HFFc6 (cell line): ENCODE results near the gene CAMKK1. TPM values are rescaled to one million over a fixed set of nuclear protein-coding genes. Genes with fewer than 3 reads are reported as not detected.
"Not testable (repeated sequence)": the region's sequence is repeated elsewhere in the genome, so short reads cannot be mapped to it uniquely, and the experiment has no call there.

ENCODE experiments used
- DNase-seq: peaks from one replicate; pipeline ENCODE4 v3.0.0-alpha.2; 2018
- H3K27ac Mint-ChIP-seq: 2 replicates; pipeline ENCODE4 v1.8.0; 2020; ENCODE audit warnings: mild to moderate bottlenecking, mixed read lengths
- H3K27me3 Mint-ChIP-seq: 2 replicates; pipeline ENCODE4 v1.8.0; 2021; ENCODE audit warnings: mild to moderate bottlenecking, moderate library complexity, mixed read lengths; ENCODE audit not compliant: insufficient read depth
- H3K36me3 Mint-ChIP-seq: 2 replicates; pipeline ENCODE4 v1.8.0; 2021; ENCODE audit warnings: low read depth, mixed read lengths
- H3K4me1 Mint-ChIP-seq: 2 replicates; pipeline ENCODE4 v1.8.0; 2020; ENCODE audit warnings: low read depth, mixed read lengths
- H3K4me3 Mint-ChIP-seq: 2 replicates; pipeline ENCODE4 v1.8.0; 2020; ENCODE audit warnings: mild to moderate bottlenecking, moderate library complexity, mixed read lengths
- H3K9me3 Mint-ChIP-seq: 2 replicates; pipeline ENCODE4 v1.8.0; 2020; ENCODE audit warnings: mild to moderate bottlenecking, mixed read lengths
- CTCF ChIP-seq: fragments of 200-600 bp; sonication (generic); IDR thresholded peaks from 2 replicates; pipeline ENCODE4 v1.5.0; 2021; ENCODE audit warnings: antibody characterized with exemption, mild to moderate bottlenecking
- total RNA-seq, 6 experiments: library from RNA; stranded (reverse); fragmentation: NEBNext Ultra II Directional; extraction: Animal tissue kit (Norgen Biotek cat#: 25700); gene quantifications; 2 replicates in 1 of 6; 3 replicates in 5 of 6; pipeline ENCODE4 v1.2.3, GENCODE V29; 2021

The CAMKK1 gene
- total RNA-seq, 6 experiments from 2014 or later: 5.4 to 6.9 (median 6.0) TPM

DNA sequence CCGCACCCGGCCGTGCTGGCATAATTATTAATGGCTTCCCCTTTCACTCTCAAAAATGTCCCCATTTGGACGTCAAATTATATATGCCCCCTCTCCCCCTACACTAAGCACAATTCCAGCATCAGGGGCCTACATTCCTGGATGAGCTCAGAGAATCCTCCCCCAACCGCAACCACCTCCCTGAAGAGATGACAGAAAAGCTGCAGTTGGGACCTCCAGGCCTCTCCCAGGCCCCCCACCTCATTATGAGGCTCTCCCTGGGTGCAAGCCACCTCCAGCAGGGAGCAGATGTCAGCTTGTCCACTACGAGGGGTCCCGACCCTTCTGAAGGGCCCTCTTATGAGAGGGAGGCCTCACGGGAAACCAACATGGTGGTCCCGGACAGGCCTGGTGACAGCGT, 28.3 kb downstream of the CAMKK1 start:
- Mint-ChIP-seq H3K27me3 (peaks cover 3% of the 10 kb centered on the region), H3K27ac (no peak overlapping the region), H3K4me1 (peaks cover 11% of the 10 kb centered on the region), H3K4me3 (no peak overlapping the region), H3K9me3 (no peaks in the 10 kb centered on the region), H3K36me3 (peaks cover 5% of the 10 kb centered on the region; the same call in 1 of the 2 replicates)
- DNase-seq: no peak
- TF ChIP-seq CTCF: no peak

DNA sequence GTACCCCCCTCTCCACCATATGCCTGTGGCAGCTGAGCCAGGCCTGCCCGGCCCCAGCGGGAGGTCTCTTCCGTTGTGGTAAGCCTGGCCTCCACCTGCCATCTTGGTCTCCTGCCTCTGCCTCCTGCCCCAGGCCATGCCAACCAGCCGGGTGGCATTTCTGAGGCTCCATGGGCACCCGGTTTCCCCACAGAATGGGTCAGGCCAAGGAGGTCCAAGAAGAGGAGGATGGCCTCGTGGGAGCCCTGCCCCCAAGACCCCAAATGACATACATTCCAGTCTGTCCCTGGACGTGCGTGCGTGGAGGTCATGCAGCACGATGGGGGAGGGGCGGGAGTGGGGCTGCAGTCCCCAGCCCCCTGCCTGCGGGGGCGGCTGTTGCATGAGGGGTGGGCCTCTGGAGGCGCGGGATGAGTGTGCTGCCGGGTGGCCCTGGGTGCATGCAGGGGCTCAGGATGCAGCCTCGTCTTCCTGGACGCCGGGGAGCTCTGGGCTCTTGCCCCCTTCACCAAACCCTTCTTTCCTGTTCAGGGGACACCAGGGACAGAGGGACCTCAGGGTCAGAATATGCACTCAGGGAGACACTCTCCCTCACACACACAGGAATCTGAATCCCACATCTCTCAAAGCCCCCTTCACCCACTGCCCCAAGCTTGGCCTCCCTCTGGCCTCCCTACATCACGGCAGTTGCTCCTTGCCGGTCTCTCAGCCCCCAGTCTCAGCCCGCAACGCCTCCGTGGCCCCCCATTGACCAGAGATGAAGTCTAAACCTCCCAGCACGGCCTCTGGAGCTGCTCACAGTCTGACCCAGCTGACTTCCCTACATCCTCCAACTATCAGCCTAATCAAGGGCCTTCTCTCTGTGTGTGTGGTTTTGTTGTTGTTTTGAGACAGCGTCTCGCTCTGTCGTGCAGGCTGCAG, 30.8 kb downstream of the CAMKK1 start:
- Mint-ChIP-seq H3K4me1 (peaks cover 11% of the 10 kb centered on the region), H3K4me3 (no peak overlapping the region), H3K9me3 (no peaks in the 10 kb centered on the region), H3K36me3 (peaks cover 5% of the 10 kb centered on the region; the same call in 1 of the 2 replicates), H3K27ac (no peak overlapping the region), H3K27me3 (peaks cover 3% of the 10 kb centered on the region; the same call in 1 of the 2 replicates)
- no peak for TF ChIP-seq CTCF
- DNase-seq: no peak

GRCh38 chr17:3860939-3861700, 31.7 kb downstream of the CAMKK1 start:
- Mint-ChIP-seq H3K4me1 (peaks cover 11% of the 10 kb centered on the region), H3K27ac (no peak overlapping the region), H3K4me3 (no peak overlapping the region), H3K27me3 (0 out of 2 replicates have a peak, but pooled peaks cover 2% of the 10 kb centered on the region), H3K9me3 (no peaks in the 10 kb centered on the region), H3K36me3 (peaks cover 5% of the 10 kb centered on the region; the same call in 1 of the 2 replicates)
- no peak for TF ChIP-seq CTCF
- no peak for DNase-seq

GRCh38 chr17:3859940-3860339, 32.9 kb downstream of the CAMKK1 start:
- Mint-ChIP-seq H3K4me1 (peaks cover 2% of the 10 kb centered on the region), H3K27ac (no peak overlapping the region), H3K36me3 (peaks cover 5% of the 10 kb centered on the region; the same call in 1 of the 2 replicates), H3K9me3 (no peaks in the 10 kb centered on the region), H3K27me3 (peaks cover 2% of the 10 kb centered on the region; the same call in 1 of the 2 replicates), H3K4me3 (no peak overlapping the region)
- DNase-seq: no peak
- no peak for TF ChIP-seq CTCF

DNA sequence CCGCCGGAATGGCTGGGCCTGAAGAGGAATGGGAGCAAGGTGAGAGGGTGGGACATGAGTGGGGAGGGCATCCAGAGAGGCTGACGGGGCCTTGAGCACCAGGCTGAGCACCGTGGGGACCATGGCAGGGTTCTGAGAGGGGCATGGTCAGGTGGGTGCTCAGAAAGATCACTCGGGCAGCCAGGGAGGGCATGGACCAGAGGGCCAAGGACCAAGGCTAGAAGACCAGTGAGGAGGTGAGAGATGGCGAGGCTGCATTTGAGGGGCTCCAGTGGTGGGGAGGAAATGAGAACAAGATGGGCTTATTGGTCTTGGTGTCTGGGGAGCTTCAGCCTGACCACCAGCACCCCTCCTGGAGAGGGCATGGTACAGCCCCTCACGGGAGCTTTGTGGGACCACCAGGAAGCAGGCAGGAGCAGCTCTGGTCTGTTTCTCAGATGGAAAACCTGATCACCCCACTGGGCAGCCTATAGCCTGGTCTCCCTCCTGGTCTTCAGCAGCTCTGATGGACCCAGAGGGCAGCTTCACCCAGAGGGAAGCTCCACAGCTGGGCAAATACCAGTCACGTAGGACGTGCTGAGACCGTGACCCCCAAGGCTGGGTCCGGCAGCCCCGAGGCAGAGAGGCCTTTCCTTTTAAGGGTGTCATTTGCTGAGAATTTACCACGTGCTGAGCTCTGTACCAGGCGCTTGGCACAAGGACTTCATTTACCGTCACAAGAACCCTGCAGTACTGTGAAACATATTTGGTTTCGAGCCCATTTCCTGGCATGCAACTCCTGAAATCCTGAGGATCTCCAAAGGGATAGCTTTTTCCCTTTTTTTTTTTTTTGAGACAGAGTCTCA, 35.4 kb downstream of the CAMKK1 start:
- no peak overlapping the region for H3K27ac Mint-ChIP-seq

GRCh38 chr17:3854204-3854603, 38.6 kb downstream of the CAMKK1 start:
- H3K9me3 Mint-ChIP-seq, DNase-seq, H3K36me3 Mint-ChIP-seq, H3K27ac Mint-ChIP-seq, H3K4me3 Mint-ChIP-seq, H3K4me1 Mint-ChIP-seq, H3K27me3 Mint-ChIP-seq: not testable (repeated sequence)

More for the DNA sequence above, 35.4 kb downstream of the CAMKK1 start:
- H3K27me3 Mint-ChIP-seq: peaks cover 2% of the 10 kb centered on the region; the same call in 1 of the 2 replicates
- no peak overlapping the region for H3K4me3 Mint-ChIP-seq
- no peak for TF ChIP-seq CTCF
- no peaks in the 10 kb centered on the region for H3K4me1 Mint-ChIP-seq
- peaks cover 5% of the 10 kb centered on the region; the same call in 1 of the 2 replicates for H3K36me3 Mint-ChIP-seq
- H3K9me3 Mint-ChIP-seq: no peaks in the 10 kb centered on the region
- no peak for DNase-seq
